PFSK-1 (cell line): ENCODE measurements around the gene KIF22.

Source experiments
- POLR2AphosphoS5 ChIP-seq: IDR thresholded peaks from 2 replicates; pipeline ENCODE4 v1.6.1; 2012; ENCODE audit warnings: low read depth, mild to moderate bottlenecking, control low read depth, low read length, moderate library complexity
- SIN3A ChIP-seq: IDR thresholded peaks from 2 replicates; pipeline ENCODE4 v1.6.1; 2012; ENCODE audit warnings: mild to moderate bottlenecking, low read length, moderate library complexity, borderline replicate concordance; ENCODE audit not compliant: insufficient read depth
- TAF1 ChIP-seq: IDR thresholded peaks from 2 replicates; pipeline ENCODE4 v1.6.1; 2012; ENCODE audit warnings: low read length, control low read depth, borderline replicate concordance; ENCODE audit not compliant: insufficient read depth
- TF ChIP-seq, protein P1 (sequence below), 2 experiments: IDR thresholded peaks; 2 replicates each; pipeline versions ENCODE4 v1.6.1 to v1.8.0; 2011 to 2012; ENCODE audit warnings: low read depth in 2 of 2, low read length in 2 of 2, control low read depth in 1 of 2, inconsistent platforms in 1 of 2, mild to moderate bottlenecking in 1 of 2, moderate library complexity in 1 of 2; ENCODE audit not compliant: insufficient read depth in 1 of 2

GRCh38 chr16:29806099-29806579 lies 15.6 kb downstream of the KIF22 start, which contains the start of gene MAZ:
- TF ChIP-seq POLR2AphosphoS5 (no peak), TAF1 (no peak), SIN3A (no peak; the same call in 1 of the 2 replicates)
- TF ChIP-seq, protein P1, sequence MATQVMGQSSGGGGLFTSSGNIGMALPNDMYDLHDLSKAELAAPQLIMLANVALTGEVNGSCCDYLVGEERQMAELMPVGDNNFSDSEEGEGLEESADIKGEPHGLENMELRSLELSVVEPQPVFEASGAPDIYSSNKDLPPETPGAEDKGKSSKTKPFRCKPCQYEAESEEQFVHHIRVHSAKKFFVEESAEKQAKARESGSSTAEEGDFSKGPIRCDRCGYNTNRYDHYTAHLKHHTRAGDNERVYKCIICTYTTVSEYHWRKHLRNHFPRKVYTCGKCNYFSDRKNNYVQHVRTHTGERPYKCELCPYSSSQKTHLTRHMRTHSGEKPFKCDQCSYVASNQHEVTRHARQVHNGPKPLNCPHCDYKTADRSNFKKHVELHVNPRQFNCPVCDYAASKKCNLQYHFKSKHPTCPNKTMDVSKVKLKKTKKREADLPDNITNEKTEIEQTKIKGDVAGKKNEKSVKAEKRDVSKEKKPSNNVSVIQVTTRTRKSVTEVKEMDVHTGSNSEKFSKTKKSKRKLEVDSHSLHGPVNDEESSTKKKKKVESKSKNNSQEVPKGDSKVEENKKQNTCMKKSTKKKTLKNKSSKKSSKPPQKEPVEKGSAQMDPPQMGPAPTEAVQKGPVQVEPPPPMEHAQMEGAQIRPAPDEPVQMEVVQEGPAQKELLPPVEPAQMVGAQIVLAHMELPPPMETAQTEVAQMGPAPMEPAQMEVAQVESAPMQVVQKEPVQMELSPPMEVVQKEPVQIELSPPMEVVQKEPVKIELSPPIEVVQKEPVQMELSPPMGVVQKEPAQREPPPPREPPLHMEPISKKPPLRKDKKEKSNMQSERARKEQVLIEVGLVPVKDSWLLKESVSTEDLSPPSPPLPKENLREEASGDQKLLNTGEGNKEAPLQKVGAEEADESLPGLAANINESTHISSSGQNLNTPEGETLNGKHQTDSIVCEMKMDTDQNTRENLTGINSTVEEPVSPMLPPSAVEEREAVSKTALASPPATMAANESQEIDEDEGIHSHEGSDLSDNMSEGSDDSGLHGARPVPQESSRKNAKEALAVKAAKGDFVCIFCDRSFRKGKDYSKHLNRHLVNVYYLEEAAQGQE (IDR thresholded peaks at IDR 0.05; ENCODE audit: insufficient read depth in 1 of 2, low read depth in 2 of 2, low read length in 2 of 2), result no peak
